OCI-M2 (cell line): Measurements from ENCODE around the gene ASPRV1.

ENCODE experiments used
- DNase-seq: peaks from one replicate; lab custom pipeline; 2025; ENCODE audit not compliant: unreplicated experiment; lab: John Stamatoyannopoulos, UW

ASPRV1 gene

GRCh38 chr2:69914164-69914949 lies 47.1 kb downstream of the ASPRV1 start:
- DNase-seq: peak; percentile 96

GRCh38 chr2:69911985-69912563 lies 49.4 kb downstream of the ASPRV1 start:
- DNase-seq: no peak
